NCI-H2171 treated with DMSO at 0.1 percent for 48 hours (cell line): Measurements from ENCODE around the gene NUDT1.

Experiments used
- DNase-seq: peaks from one replicate; lab custom pipeline; 2025; lab: John Stamatoyannopoulos, UW

NUDT1 gene

DNA sequence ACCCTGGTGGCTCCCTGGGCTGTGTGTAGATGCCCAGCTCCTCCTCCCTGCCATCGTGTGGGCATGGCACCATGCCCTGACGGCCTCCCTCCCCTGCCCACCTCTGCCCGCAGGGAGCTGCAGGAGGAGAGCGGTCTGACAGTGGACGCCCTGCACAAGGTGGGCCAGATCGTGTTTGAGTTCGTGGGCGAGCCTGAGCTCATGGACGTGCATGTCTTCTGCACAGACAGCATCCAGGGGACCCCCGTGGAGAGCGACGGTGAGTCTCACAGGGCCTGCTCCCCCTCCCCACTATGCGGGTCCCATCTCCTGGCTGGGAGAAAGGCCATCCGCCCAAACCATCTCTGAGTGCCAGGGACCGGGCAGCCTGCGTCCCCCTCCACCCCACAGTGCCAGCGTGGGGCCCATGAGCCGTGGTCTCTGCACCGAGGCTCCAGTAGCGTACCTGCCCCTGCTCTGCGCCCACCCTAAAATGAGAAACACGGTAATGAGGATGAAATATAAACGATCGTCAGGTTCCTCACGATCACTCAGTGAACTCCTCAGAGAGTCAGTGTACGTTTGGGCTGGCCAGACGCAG lies 7.8 kb downstream of the NUDT1 start:
- no peak for DNase-seq

DNA sequence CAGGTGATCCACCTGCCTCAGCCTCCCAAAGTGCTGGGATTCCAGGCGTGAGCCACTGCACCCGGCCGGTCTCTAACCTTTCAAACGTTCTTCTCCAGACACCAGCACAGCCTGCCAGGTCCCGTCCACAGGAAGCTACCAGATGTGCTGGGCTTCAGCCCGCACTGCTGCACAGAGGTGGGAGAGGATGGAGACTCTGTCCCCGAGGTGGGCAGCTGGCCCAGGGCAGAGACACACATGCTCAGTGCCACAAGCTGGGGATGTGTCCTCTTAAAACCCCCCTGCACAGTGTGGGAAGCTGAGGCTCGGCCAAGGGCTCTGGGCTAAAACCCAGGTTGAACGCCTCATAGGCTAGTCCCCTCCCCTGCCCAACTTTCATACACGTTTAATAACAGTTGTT lies 9.4 kb downstream of the NUDT1 start:
- DNase-seq, result no peak

GRCh38 chr7:2251841-2252771 lies 10.1 kb downstream of the NUDT1 start:
- DNase-seq, result no peak

GRCh38 chr7:2253021-2253420 lies 11.0 kb downstream of the NUDT1 start:
- DNase-seq, result no peak

- DNase-seq, result no peak
Observed at GRCh38 chr7:2253525-2254244, 11.7 kb downstream of the NUDT1 start.

DNA sequence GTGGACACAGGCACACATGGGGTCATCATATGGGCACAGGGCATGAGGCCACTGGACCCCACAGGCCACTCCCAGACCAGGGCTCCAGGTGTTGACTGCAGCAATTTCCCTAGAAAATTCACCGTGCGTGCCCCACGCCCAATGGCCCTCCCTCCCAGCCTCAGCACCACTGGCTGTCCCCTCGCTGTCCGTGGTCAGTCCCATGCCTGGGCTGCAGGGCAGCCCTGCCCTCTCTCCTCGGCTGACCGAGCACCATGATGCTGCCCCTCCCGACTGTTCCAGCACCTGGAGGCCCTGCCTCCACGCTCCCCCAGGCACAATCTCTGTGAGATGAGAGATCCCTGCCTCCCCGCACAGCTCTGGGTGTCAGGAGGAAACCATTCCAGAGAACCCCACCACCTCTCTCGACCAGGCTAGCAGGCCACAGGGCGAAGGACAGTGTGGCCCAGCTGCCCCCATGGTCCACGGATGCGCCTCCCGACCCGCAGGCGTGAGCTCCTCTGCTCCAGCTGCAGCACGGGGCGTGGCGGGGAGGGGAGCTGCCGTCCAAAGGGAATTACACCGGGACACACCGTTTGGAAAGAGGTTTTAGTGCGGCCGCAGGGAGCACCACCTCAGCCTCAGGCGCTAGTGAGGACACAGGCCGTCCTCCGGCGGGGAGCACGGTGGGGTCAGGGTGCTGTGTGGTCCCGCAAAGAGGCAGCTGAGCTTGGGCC lies 12.6 kb downstream of the NUDT1 start:
- DNase-seq, result no peak

GRCh38 chr7:2255145-2256139 lies 13.4 kb downstream of the NUDT1 start:
- no peak for DNase-seq

DNA sequence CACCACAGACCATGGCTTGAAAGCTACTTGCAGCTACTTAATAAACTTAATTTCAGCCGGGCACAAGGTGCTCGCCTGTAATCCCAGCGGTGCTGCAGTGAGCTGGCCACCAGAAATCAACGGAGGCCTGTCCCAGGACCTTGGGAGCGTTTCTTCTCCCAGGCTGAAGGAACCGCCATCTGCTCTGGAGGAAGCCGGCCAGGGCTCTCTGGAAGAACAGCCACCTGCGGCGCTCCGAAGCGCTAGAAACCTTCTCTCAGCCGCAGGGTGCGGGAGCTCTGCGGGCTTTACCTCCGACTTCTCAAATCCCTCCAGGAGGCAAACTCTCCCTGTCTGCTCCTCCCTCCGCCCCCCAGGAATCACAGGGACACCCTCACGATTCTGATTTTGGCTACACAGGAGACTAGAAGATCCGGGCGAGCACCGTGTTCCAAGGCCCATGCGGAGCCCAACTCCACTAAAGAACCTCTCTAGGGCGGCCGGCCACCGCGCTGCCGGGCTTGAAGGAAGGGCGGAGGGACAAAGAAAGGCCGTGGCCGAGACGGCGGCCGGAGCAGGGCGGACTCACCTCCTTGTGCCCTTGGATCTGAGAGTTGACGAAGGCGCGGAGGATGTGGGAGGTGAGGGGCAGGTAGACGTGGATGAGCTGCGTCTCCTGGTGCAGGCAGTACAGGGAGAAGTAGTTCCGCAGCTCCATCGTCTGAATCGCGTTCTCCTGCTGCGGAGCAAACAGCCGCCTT lies 14.4 kb downstream of the NUDT1 start:
- no peak for DNase-seq

DNA sequence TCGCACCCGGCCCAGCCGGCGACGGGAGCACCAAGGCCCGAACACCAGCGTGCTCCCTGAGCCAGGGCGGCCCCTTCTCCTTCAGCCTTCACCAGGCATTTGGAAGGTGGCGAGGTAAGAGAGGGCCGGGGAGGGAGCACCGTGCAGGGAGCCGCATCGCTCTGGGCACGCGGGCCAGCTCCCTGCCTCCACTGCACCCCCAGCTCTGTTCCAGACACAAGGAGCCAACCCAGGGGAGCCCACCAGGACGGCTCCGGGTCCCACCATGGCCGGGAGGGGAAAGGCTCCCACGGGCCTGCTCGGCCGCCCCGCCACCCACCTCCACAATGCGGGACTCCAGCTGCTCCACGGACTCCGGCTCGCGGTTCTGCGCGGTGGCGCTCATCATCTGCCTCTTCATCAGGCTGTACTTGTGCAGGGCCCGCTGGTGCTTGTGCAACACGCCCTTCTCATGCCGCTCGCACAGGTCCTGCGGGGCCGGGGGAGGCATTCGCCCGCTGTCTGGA lies 15.1 kb downstream of the NUDT1 start:
- DNase-seq, result no peak

DNA sequence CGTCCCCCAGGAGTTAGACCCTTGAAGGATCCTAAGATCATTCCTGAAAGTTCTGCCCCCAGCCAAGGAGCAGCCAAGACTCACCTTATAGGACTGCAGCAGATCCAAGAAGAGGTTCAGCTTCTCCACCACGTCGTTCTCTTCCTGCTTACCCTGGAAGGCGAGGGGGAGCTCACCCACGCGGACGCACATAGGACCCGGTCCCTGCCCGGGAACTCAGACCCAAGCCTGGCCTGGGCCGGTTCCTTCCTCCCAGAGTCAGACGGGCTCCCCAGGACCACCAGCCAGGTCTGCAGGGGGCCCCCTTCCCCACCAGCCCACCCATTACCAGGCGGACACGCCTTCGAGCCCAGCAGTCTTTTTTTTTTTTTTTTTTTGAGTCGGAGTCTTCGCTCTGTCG lies 15.6 kb downstream of the NUDT1 start:
- no peak for DNase-seq

DNA sequence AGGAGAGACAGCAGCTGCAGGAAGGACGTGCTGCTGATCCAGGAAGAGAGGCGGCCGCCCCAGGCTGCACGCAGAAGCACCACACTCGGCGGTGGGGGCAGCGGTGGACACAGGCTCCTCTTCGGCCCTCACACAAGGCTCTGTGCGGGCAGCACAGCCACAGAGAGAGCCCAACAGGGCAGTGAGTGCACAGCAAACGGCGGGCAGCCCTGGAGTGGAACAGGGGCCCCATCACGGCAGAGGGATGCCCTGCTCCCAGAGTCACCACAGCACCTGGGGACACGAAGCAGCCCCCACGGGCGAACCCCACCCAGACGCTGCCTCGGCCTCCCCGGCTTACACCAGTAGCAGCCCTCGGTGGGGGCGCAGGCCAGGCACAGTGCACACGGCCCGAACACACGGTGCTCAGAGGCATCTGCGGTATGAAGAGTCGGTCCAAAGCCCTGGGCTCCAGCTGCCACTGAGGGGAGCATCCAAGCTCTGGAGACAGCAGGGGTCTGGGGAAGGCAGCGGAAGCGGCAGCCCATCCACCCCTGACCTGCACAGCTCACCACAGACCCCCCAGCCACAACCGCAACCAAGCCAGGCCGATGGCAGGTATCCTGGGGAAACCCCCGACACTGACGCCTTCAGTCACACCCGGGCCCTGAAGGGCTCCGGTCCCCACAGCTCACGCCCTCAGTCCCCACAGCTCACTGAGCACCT lies 16.8 kb downstream of the NUDT1 start:
- DNase-seq, result no peak

- no peak for DNase-seq
Observed at GRCh38 chr7:2259480-2259879, 17.5 kb downstream of the NUDT1 start.

DNA sequence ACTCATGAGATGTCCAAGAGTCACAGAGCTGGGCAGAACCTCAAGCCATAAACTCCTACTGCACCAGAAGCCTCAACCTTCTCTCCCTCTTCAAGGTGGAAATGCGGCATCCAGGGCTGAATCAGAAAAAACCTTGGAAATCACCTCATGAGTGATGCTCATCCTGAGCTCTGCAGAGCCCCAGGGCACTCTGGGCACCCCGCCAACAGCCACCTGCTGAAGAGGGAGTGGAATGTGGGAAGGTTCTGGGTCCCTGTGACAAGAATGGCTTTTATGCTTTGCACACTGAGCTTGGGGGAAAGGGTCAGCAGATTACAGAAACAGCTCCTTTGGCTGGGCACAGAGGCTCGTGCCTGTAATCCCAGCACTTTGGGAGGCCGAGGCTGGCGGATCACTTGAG lies 18.8 kb downstream of the NUDT1 start:
- DNase-seq, result peak; percentile 76

GRCh38 chr7:2261611-2262010 lies 19.6 kb downstream of the NUDT1 start:
- DNase-seq, result no peak

- no peak for DNase-seq
Observed at GRCh38 chr7:2263176-2263575, 21.1 kb downstream of the NUDT1 start.

DNA sequence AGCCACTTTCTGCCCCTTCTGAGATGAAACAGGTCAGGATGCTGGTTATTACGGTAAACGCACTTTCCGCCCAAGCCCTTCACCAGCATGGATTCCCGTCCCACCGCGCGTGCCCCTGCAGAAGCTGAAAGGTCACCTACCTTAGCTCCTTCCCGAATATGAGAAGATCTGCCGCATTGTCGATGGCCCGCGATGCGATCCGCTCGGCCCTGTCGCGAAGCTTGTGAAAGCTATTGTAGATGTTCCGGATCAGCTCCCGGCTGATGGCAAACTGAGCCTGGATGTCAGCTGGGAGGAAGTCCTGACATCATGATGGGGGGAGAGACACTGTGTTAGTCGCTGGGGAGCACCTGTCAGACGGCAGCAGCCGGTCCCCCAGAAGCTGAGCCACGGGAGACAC lies 22.1 kb downstream of the NUDT1 start:
- DNase-seq, result no peak

DNA sequence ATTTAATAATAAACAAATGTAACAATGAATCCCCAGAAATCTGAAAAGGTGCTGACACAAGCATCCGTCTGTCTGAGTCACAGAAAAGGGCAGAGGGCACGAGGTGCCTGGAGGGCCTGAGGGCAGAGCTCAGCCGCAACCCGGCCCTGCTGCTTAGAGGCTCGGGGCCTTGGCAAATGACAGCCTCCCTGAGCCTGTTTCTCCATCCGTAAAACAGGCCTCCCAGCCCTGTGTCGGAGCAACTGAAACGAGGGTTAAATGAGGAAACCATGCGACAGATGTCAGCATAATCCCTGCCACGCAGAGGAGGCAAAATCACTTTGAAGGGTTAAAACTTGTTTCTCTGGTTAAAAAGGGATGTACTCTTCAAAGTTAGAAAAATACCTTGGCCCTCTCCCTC lies 24.9 kb downstream of the NUDT1 start:
- peak; percentile 72 for DNase-seq

GRCh38 chr7:2269089-2269990 lies 27.3 kb downstream of the NUDT1 start:
- DNase-seq, result peak; percentile 18
